ENCODE results near the gene MED27.
"Not testable (repeated sequence)": the region's sequence is repeated elsewhere in the genome, so short reads cannot be mapped to it uniquely, and the experiment has no call there.

MED27 gene

DNA sequence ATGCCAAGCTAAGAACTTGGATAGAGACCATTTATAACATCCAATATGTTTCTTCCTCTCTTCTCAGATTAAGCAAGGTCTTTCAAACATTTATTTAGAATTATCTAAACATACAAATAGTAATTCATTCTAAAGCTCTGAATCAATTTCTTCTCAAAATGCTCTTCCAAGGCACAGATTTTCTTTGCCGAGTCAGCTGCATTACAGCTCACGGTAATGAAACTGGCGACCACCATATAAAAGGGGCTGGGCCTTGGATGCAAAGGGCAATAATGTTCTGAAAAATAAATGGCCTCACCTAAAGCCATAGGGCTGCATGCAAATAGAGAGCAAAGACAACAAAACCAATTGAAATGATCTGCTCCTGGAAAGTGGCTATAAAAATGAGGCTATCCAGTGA is 63.8 kb downstream of the MED27 start:
- DNase-seq (ENCODE audit: low spot score) = no peak

DNA sequence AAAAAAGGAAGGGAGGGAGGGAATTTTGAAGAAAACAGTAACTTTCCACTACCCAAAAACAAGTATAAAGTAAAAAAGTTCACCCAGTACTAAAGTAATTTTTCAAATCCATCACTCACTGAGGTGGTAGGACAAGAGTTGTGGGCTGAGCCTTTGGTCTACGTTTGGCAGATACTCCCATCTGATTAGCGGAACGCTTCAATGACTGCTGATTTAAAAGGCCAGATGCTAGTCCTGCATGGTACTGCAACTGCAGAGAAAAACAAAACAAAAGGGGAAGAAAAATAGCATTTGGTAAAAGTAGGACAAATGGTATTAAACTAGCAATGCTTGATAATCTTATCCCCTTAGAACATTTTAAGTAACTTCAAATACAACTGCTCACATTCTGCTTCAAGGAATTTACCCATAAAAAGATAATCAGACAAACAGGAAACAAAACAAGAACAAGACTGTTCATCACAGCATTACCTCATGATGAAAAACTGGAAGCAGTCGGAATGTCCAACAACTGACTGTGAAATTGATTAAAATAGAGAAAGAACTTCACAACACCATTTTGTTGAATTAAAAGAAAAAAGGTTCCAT is 65.4 kb downstream of the MED27 start:
- DNase-seq (ENCODE audit: low spot score) = no peak

DNA sequence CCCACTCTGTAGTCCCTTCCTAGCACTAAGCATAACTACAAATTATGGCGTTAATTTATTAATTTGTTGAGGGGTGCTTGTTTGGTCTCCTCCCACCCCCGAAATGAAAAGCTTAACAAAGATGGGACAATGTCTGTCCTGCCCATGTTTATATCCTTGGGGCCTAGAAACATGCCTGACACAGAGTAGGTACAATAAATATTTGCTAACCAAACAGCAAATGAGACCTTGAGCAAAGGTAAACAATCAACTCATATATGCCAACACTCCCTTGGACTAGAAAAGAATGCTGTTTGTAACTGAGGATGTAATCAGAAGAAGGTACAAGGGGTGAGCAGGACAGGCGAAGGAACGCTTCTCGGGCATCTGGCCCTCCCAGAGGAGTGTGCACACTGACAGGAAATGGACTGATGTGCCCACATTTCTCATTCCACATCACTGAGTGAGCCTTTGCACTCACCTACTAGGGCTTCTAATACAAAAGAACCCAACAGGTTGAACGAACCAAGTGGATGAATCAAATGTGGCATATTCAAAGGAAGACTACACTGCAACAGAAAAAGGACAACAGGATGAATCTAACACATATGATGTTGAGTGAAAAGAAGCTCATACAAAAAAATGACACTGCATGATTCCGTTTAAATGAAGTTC is 66.8 kb downstream of the MED27 start:
- no peak for DNase-seq (ENCODE audit: low spot score)

DNA sequence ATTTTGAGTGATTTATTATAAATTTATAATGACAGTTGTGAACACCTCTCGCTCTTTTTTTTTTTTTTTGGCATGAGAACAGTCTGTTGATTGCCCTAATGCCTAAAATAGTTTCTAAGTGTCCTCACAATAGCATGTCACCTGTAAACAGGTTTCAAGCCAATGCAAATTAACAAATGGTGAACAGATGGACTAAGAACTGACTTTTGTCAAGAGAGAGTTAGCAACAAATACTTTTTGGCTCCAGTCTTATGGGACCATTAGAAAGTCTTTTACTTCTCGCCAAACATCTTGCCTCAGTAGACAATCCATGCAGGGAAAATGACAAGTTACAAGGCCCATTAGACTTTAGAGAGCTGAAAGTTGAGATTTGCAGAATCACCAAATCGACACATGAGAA is 67.8 kb downstream of the MED27 start:
- no peak for DNase-seq (ENCODE audit: low spot score)

DNA sequence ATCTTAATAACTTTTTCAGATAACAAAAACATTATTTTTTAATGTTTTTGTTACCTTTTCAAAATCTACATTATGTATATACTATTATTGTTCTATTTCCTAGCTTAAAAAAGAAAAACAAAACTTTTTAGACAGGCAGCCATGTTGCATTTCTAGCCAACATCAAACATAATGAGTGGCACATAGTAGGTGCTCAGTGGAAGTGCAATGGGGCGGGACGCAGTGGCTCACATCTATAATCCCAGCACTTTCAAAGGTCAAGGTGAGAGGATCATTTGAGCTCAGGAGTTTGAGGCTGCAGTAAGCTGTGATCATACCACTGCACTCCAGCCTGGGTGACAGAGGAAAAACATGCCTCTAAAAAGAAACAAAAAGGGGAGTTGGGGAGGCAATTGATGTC is 68.4 kb downstream of the MED27 start:
- DNase-seq (ENCODE audit: low spot score) = no peak

GRCh38 chr9:132010201-132010600 is 69.5 kb downstream of the MED27 start:
- not testable (repeated sequence) for DNase-seq (ENCODE audit: low spot score)

- DNase-seq (ENCODE audit: low spot score) = no peak
Measured at GRCh38 chr9:132008855-132009812, 70.5 kb downstream of the MED27 start.

DNA sequence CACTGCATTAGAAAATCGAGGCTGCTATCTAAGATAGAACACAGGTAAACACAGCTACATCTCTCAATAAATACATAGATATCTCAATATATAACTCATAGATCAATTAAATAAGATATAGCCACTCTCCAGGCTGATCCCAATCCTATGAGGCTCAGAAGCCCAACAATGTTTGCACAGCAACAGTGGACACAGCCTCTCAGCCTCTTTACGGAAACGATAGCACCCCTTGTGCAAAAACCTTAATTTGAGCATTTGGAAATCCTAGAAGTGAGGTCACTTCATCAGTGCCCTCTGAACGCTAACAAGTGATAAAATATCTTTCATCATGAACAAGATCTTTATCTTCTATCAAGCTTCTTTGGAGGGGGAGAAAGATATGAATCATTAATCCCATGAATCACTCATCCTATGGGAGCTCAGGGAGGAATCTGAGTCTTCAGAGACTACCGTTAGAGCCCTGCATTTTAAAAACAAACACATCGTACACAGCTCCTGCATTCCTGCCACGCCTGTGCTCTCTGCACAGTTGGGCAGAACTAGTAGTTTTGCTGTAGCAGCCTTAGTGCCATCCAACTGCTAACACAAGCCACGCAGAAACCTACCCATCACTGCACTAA is 71.4 kb downstream of the MED27 start:
- DNase-seq (ENCODE audit: low spot score) = peak; percentile 45

GRCh38 chr9:132007371-132008025 is 72.2 kb downstream of the MED27 start:
- DNase-seq (ENCODE audit: low spot score) = no peak

DNA sequence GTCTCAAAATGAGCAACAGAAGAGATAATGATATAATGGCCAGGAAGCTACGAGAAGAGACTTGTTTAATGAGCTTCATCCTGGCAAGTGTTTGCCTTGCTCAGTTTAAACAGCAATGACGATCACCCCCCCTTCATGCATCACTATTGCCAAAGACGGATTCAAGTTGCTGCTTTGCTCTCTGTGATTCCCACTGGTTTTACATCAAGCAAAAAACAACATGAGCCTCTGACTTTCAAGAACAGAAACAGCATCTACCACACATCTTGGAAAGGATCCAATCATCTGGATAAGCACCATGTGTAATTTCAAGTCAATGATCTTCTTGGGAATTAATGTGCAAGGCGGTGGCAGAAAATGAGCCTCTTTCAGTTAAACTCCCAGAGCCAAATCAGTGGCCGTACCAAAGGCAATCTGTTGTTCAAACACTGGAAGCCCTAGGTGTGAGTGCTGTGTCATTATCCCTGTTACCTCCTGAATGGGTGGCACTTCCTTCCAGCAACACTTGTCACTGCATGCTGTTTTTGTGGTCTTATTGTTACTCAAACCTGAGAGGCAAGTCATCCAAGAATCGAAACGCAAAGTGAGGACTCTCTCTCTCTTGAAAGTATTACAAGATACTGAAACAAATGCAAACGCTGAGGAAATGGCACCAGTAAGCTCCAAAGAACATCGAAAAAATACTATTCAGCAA is 72.8 kb downstream of the MED27 start:
- DNase-seq (ENCODE audit: low spot score) = no peak

- DNase-seq (ENCODE audit: low spot score) = no peak
Measured at GRCh38 chr9:132005899-132006298, 73.8 kb downstream of the MED27 start.

GRCh38 chr9:132004323-132004722 is 75.3 kb downstream of the MED27 start:
- DNase-seq (ENCODE audit: low spot score) = no peak

DNA sequence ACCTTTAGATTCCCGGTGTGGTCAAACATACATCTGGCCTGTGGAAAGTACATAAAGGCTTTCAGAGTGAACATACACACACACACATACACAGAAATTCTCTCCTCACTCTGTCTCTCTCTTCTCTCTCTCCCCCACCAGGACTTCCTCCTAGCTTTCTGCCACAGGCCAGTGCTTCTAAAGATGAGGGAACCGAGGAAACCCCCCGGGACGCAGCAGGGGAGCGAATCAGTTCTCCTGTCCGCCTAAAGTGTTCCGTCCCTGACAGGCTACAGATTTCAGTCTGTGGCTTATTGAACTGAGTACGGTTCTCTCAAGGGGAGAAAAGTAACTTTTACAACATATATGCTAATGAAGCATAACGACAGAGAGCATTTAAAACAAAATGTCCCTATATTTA is 75.8 kb downstream of the MED27 start:
- DNase-seq (ENCODE audit: low spot score) = no peak

DNA sequence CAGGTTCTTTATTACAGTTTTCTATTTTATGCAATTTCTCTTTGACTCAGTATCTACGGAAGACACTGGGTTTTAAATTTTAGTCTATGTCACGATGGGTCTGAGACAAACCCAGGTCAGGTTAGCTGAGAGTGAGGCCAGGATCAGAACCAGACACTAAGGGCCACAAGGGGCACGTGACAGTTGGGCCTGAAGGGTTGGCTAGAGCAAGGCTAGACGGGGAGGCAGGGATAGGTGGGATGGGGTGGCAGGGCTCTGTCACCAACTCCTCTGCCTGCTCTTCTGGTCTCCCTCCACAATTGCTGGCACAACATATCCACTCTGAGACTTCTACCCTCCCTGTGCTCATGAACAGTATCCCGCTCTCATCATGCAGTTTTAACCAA is 76.4 kb downstream of the MED27 start:
- no peak for DNase-seq (ENCODE audit: low spot score)

DNA sequence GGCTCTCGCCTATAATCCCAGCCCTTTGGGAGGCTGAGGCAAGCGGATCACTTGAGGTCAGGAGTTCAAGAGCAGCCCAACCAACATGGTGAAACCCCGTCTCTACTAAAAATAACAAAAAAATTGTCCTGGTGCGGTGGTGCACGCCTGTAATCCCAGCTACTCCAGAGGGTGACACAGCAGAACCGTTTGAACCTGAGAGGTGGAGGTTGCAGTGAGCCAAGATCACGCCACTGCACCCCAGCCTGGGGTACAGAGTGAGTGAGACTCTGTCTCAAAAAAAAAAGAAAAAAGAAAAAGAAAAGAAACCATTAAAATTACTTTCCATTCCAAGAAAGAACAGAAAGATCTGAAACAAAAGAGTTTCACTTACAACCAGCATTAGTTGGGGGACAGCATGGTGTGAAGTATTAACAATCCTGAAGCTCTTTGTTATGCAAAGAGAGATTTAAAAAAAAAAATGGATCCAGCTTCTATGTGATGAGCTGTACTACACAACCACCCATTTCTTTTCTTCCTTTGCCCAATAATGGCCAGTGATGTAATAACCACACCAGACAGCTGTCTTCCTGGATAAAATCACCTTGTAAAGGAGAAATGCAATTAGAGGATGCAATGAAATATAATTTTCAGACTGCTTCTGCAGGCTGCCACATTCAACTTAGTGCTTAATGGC is 76.9 kb downstream of the MED27 start:
- no peak for DNase-seq (ENCODE audit: low spot score)

- no peak for DNase-seq (ENCODE audit: low spot score)
Measured at GRCh38 chr9:132001567-132001966, 78.1 kb downstream of the MED27 start.

GRCh38 chr9:132000659-132001058 is 79.0 kb downstream of the MED27 start:
- no peak for DNase-seq (ENCODE audit: low spot score)

GRCh38 chr9:131999692-132000551 is 79.7 kb downstream of the MED27 start:
- peak; percentile 32 for DNase-seq (ENCODE audit: low spot score)

- peak; percentile 25 for DNase-seq (ENCODE audit: low spot score)
Measured at GRCh38 chr9:131997779-131998178, 81.9 kb downstream of the MED27 start.

GRCh38 chr9:131997076-131997475 is 82.6 kb downstream of the MED27 start:
- no peak for DNase-seq (ENCODE audit: low spot score)

Data from AG08395 (cell line).